Esophagus muscularis mucosa (tissue), 4 donors: ENCODE measurements around the gene LMX1B. TPM values are rescaled to one million over a fixed set of nuclear protein-coding genes. Genes with fewer than 3 reads are reported as not detected.

Experiments
- DNase-seq: peaks from one replicate; pipeline ENCODE4 v3.0.0-alpha.2; 2017; ENCODE audit errors: extremely low spot score
- H3K27ac ChIP-seq, 4 donors: fragments of 200-600 bp; sonication (generic); replicated peaks in 1 of 4; 1 replicate in 3 of 4; 2 replicates in 1 of 4; pipeline ENCODE4 v1.5.1; 2016 to 2019; ENCODE audit warnings: mild to moderate bottlenecking in 1 of 4
- H3K27me3 ChIP-seq, 4 donors: fragments of 200-600 bp; sonication (generic); one replicate each; pipeline versions ENCODE4 v1.5.1 to v1.6.0; 2016 to 2019
- H3K36me3 ChIP-seq, 4 donors: fragments of 200-600 bp; sonication (generic); one replicate each; pipeline ENCODE4 v1.5.1; 2016 to 2019
- H3K4me1 ChIP-seq, 4 donors: fragments of 200-600 bp; sonication (generic); one replicate each; pipeline ENCODE4 v1.5.1; 2016 to 2019
- H3K4me3 ChIP-seq, 4 donors: fragments of 200-600 bp; sonication (generic); 1 replicate in 2 of 4; 2 replicates in 2 of 4; pipeline ENCODE4 v1.5.1; 2016 to 2019; ENCODE audit warnings: mild to moderate bottlenecking in 4 of 4, moderate library complexity in 1 of 4
- H3K9me3 ChIP-seq, 4 donors: fragments of 200-600 bp; sonication (generic); 1 replicate in 3 of 4; 2 replicates in 1 of 4; pipeline ENCODE4 v1.5.1; 2016 to 2019
- EP300 ChIP-seq: sonication (generic); formaldehyde crosslinking; IDR thresholded peaks from one replicate; pipeline ENCODE4 v1.6.1; 2017; ENCODE audit warnings: antibody characterized with exemption
- POLR2A ChIP-seq: fragments of 450-650 bp; IDR thresholded peaks from one replicate; pipeline ENCODE4 v1.6.1; 2017; ENCODE audit warnings: antibody characterized with exemption, moderate library complexity, mild to moderate bottlenecking, low read depth
- POLR2AphosphoS5 ChIP-seq, 2 donors: sonication (generic); formaldehyde crosslinking; IDR thresholded peaks; one replicate each; pipeline ENCODE4 v1.6.1; 2017; ENCODE audit warnings: antibody characterized with exemption in 2 of 2
- whole genome bisulfite sequencing: methylation state at CpG from one replicate; pipeline ENCODE4 v1.1.5; 2018; 5-methylcytosine and 5-hydroxymethylcytosine counted together
- intact Hi-C: fragments of 100-400 bp; cut with DNase I; formaldehyde crosslinking; loops from one replicate; pipeline ENCODE4 v1.15.1; 2023
- total RNA-seq, 4 donors: library from RNA; depleted of rRNA; stranded (reverse); fragments of >200 nt; gene quantifications; one replicate each; pipeline versions ENCODE4 v1.1.0 to v1.2.1, GENCODE V29; 2016
- TF ChIP-seq, protein P1 (sequence below), 3 experiments: fragments of 200-600 bp in 2 of 3; fragments of 450-650 bp in 1 of 3; sonication (generic) in 2 of 3; IDR thresholded peaks; one replicate each; pipeline ENCODE4 v1.5.1; 2017 to 2019; ENCODE audit warnings: antibody characterized with exemption in 3 of 3, mild to moderate bottlenecking in 2 of 3, moderate library complexity in 1 of 3

Gene LMX1B
- total RNA-seq, 4 donors from 2014 or later, result under 0.01 to 0.66 (median 0.24) TPM

DNA sequence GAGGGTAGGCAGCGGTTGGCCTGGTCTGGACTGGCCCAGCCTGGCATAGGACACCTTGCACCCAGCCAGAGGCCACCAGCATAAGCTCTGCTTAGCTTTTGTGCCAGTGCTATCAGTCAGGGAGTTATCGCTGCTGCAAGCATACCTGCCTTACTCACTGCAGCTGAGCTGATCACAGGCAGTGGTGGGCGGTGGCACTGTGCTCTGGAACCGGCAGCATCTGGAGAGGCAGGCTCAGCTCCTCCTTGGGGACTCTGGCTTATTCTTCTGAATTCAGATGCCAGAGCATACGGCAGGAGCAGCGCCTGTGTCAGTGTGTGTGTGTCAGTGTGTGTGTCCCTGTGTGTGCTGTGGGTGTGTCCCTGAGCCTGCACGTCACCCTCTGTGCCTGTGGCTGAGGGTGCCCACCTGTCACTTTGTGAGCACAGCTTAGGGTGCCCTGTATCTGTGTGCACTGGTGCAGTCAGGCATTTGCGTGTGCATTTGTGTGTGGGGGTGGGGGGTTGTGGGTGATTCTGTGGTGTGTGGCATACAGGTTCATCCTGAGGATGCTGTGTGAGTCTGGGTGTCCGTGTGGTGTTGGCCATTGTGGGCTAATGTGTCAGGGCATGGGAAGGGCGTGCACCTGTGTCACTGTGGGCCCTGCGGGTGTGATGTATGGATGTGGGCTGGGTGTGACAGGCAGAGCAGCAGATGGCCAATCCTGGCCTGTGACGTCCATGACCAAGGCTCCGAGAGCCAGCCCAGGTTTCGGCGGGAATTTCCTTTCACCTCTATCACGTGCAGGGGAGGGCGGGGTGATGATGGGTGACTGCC lies 23.5 kb downstream of the LMX1B start:
- intact Hi-C loops, result no loop called here
- Histone ChIP-seq H3K36me3 (no peaks in the 10 kb centered on the region), H3K4me3 (no peak overlapping the region), H3K27ac (no peak overlapping the region), H3K4me1 (peaks cover 3 to 15% (median 14%) of the 10 kb centered on the region in 4 donors), H3K9me3 (no peaks in the 10 kb centered on the region), H3K27me3 (peaks cover 0 to 93% (median 19%) of the 10 kb centered on the region in 4 donors)
- DNase-seq, result no peak
- no peak for TF ChIP-seq EP300
- TF ChIP-seq, protein P1, sequence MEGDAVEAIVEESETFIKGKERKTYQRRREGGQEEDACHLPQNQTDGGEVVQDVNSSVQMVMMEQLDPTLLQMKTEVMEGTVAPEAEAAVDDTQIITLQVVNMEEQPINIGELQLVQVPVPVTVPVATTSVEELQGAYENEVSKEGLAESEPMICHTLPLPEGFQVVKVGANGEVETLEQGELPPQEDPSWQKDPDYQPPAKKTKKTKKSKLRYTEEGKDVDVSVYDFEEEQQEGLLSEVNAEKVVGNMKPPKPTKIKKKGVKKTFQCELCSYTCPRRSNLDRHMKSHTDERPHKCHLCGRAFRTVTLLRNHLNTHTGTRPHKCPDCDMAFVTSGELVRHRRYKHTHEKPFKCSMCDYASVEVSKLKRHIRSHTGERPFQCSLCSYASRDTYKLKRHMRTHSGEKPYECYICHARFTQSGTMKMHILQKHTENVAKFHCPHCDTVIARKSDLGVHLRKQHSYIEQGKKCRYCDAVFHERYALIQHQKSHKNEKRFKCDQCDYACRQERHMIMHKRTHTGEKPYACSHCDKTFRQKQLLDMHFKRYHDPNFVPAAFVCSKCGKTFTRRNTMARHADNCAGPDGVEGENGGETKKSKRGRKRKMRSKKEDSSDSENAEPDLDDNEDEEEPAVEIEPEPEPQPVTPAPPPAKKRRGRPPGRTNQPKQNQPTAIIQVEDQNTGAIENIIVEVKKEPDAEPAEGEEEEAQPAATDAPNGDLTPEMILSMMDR (IDR thresholded peaks at IDR 0.05), result no peak
- TF ChIP-seq POLR2AphosphoS5 (IDR thresholded peaks at IDR 0.05), result no peak
- WGBS, result 70% methylated on average over 8 of the region's 17 CpGs

DNA sequence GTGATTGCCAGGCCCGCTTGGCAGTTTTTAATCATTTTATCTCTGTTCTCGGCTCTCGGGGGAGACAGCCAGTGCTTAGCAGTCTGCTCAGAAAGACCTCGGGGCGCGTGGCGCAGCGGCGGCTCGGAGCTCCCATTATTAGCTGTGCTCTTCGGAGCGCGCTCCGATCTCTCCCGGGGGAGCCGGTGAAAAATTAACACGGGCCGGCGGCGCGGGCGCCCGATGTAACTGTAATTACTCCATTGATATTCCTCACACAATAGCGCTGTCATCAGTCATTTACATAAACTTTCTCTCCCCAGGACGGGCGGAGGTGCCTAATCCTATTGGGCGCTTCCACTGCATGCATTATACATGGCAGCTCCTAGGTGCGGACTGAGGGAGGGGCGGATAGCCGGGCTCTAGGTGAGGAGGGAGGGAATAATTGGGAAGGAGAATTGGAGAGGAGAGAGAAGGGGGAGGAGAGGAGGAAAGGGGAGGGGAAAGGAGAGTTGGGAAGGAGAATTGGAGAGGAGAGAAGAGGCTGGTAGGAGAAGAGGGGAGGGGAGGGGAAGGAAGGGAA lies 24.9 kb downstream of the LMX1B start:
- peaks cover 3 to 15% (median 14%) of the 10 kb centered on the region in 4 donors for H3K4me1 ChIP-seq
- no peak for TF ChIP-seq POLR2A
- TF ChIP-seq, protein P1 (IDR thresholded peaks at IDR 0.05), result no peak
- no peak for TF ChIP-seq POLR2AphosphoS5 (IDR thresholded peaks at IDR 0.05)
- no peak for TF ChIP-seq EP300
- DNase-seq, result no peak
- no peaks in the 10 kb centered on the region for H3K36me3 ChIP-seq
- 4% methylated on average over 19 of the region's 30 CpGs for WGBS
- peak overlapping the region in 2 of 4 donors; percentile 11 to 14 for H3K4me3 ChIP-seq
- H3K9me3 ChIP-seq, result no peaks in the 10 kb centered on the region
- no peak overlapping the region for H3K27ac ChIP-seq
- intact Hi-C loops, result no loop called here
- peaks cover 0 to 93% (median 22%) of the 10 kb centered on the region in 4 donors for H3K27me3 ChIP-seq

DNA sequence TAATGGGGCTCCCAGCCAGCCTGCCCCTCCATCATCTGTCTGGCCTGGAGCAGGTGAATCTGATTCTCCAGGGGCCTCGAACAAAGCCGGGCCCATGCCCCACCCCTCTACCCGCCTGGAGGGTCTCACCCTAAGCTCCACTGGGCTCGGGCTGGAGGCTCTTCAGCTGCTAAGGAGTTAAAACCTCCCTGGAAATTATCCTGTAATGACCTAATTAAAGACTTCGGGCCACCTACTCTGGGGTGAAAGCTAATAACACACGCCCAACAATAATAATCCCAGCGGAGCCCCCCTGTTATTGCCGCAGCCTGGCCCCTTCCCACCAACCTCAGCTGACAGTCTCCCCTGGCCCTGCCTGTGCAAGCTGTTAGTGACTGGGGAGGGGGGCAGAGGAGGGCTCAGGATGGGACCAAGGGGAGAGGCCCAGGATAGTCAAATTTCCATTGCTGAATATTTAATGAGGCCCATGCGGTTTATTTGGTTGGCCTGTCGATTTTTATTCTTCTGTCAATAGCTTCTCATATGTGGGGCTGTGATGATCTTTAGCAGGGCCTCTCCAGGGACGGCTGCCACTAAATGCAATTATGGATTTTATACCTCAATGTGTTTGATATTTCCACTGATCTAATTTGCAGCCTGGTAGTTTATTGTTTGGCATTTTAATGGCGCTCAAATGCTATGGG lies 25.7 kb downstream of the LMX1B start:
- no peak overlapping the region for H3K4me3 ChIP-seq
- TF ChIP-seq EP300, result no peak
- no peak for TF ChIP-seq POLR2A
- no peak for TF ChIP-seq POLR2AphosphoS5 (IDR thresholded peaks at IDR 0.05)
- TF ChIP-seq, protein P1 (IDR thresholded peaks at IDR 0.05), result no peak
- peaks cover 0 to 93% (median 22%) of the 10 kb centered on the region in 4 donors for H3K27me3 ChIP-seq
- no peaks in the 10 kb centered on the region for H3K36me3 ChIP-seq
- no peak for DNase-seq
- intact Hi-C loops, result no loop called here
- H3K27ac ChIP-seq, result no peak overlapping the region
- WGBS, result 68% methylated on average over 8 of the region's 12 CpGs
- peaks cover 3 to 15% (median 14%) of the 10 kb centered on the region in 4 donors for H3K4me1 ChIP-seq
- no peaks in the 10 kb centered on the region for H3K9me3 ChIP-seq

DNA sequence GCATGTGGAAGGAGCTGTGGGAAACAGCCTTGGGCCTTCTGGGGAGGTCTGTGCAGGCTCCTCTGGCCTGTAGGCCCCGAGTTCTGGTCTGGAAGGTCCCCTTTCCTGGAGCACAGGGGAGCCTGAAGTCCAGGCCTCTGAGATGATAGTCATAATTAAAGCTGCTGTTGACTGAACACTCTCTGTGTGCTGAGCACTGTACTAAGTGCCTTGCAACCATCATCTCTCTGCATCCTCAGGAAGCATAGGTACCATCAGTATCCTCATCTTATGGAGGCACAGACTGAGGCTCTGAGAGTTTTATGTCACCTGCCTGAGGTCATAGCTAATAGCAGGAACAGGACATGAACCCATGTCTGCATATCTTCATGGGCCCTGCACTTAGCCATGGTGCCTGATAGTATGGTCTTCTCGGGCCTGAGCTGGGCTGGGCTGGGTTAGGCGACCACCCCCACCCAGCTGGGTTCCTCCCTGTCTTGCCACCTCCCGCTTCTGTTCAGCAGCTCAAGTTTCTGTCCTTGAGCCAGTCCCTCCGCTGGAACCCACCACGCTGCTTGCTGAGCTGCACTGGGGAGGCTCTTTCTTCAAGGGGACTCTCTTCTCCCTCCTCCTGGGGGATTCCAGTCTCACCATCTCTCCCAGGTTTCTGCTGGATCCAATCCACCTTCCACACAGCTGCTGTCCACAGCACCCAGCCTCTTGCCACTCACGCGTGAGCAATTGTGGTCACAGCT lies 27.6 kb downstream of the LMX1B start:
- no peak for TF ChIP-seq POLR2AphosphoS5 (IDR thresholded peaks at IDR 0.05)
- TF ChIP-seq, protein P1 (IDR thresholded peaks at IDR 0.05), result no peak
- TF ChIP-seq EP300, result no peak
- TF ChIP-seq POLR2A, result no peak
- 85% methylated on average over 7 of the region's 8 CpGs for WGBS
- H3K27me3 ChIP-seq, result peaks cover 0 to 97% (median 22%) of the 10 kb centered on the region in 4 donors

More for the DNA sequence above, 27.6 kb downstream of the LMX1B start:
- H3K4me1 ChIP-seq, result peaks cover 3 to 15% (median 14%) of the 10 kb centered on the region in 4 donors
- no peak overlapping the region for H3K4me3 ChIP-seq
- H3K27ac ChIP-seq, result no peak overlapping the region
- no peak for DNase-seq
- intact Hi-C loops, result no loop called here
- no peaks in the 10 kb centered on the region for H3K9me3 ChIP-seq
- no peaks in the 10 kb centered on the region for H3K36me3 ChIP-seq
